Right cardiac atrium (tissue), 5 donors: ENCODE measurements around the gene SLC7A14. TPM values are rescaled to one million over a fixed set of nuclear protein-coding genes. Genes with fewer than 3 reads are reported as not detected.

ENCODE experiments used
- ATAC-seq, 2 donors: fragments of 200-7000 bp; cut with Tn5 transposase; one replicate each; pipeline versions ENCODE4 v1.8.0 to v1.9.1; 2020; ENCODE audit warnings: moderate library complexity in 2 of 2, mild to moderate bottlenecking in 1 of 2
- DNase-seq, 3 donors: peaks; one replicate each; pipeline ENCODE4 v3.0.0-alpha.2; 2020
- H3K27ac ChIP-seq: one replicate; pipeline ENCODE4 v1.5.1; 2013; ENCODE audit warnings: mild to moderate bottlenecking, low read length, control low read depth, moderate library complexity
- H3K27me3 ChIP-seq: one replicate; pipeline ENCODE4 v1.6.1; 2013; ENCODE audit not compliant: control insufficient read depth, insufficient read depth
- H3K4me1 ChIP-seq: one replicate; pipeline ENCODE4 v1.6.1; 2013; ENCODE audit warnings: low read length; ENCODE audit not compliant: control insufficient read depth, insufficient read depth
- H3K4me3 ChIP-seq: one replicate; pipeline ENCODE4 v1.5.1; 2013; ENCODE audit warnings: low read length, control low read depth
- H3K9me3 ChIP-seq: one replicate; pipeline ENCODE4 v1.6.1; 2013; ENCODE audit warnings: low read length; ENCODE audit not compliant: control insufficient read depth
- WGBS: extraction: QIAGEN DNeasy Blood & Tissue Kit; methylation state at CpG from one replicate; pipeline ENCODE4 v1.1.7; 2013; 5-methylcytosine and 5-hydroxymethylcytosine counted together
- intact Hi-C, 4 donors: fragments of 100-400 bp; cut with DNase I; formaldehyde crosslinking; loops; one replicate each; pipeline versions ENCODE4 v1.11.0 to v1.14.0; 2022 to 2023
- polyA plus RNA-seq: library from polyadenylated mRNA; stranded (reverse); fragments of 200-250 nt; gene quantifications from one replicate; pipeline ENCODE4 v1.2.3, GENCODE V29; 2013
- total RNA-seq, 4 donors: library from RNA; stranded (reverse); fragmentation: NEBNext Ultra II Directional; extraction: Animal tissue kit (Norgen Biotek cat#: 25700); gene quantifications; one replicate each; pipeline ENCODE4 v1.2.1, GENCODE V29; 2021
- donor health status: healthy with polysubstance abuse.
- donor health status: DM: no; HTN: yes; CAD: no.
- donor health status: DM: no; HTN: no; CAD: no.
- donor health status: DM: no; HTN: yes; CAD: no; lungs with severe emphysema.
- donor health status: DM: yes; HTN: yes; CAD: no.

Gene SLC7A14
- total and polyA plus RNA-seq, 5 donors, result 0.05 to 0.06 TPM; not detected in 3

- Histone ChIP-seq H3K27ac (no peak overlapping the region), H3K4me1 (no peaks in the 10 kb centered on the region), H3K4me3 (no peak overlapping the region), H3K9me3 (no peaks in the 10 kb centered on the region), H3K27me3 (no peaks in the 10 kb centered on the region)
- intact Hi-C loops, result no loop called here
- no peak for ATAC-seq
- WGBS, result 95% methylated on average over 4 of the region's 4 CpGs
- no peak for DNase-seq
These were observed 144.5 kb downstream of the SLC7A14 start for GRCh38 chr3:170441412-170441811.

GRCh38 chr3:170440344-170440743 lies 145.5 kb downstream of the SLC7A14 start:
- Histone ChIP-seq H3K9me3 (no peaks in the 10 kb centered on the region), H3K4me1 (no peaks in the 10 kb centered on the region), H3K4me3 (no peak overlapping the region), H3K27me3 (no peaks in the 10 kb centered on the region), H3K27ac (no peak overlapping the region)
- WGBS, result 97% methylated on average over 2 of the region's 2 CpGs
- intact Hi-C loops, result no loop called here
- no peak for ATAC-seq
- DNase-seq, result no peak

GRCh38 chr3:170438836-170439235 lies 147.0 kb downstream of the SLC7A14 start:
- H3K4me3 ChIP-seq, result no peak overlapping the region
- H3K4me1 ChIP-seq, result no peaks in the 10 kb centered on the region
- H3K9me3 ChIP-seq, result no peaks in the 10 kb centered on the region
- DNase-seq (no peak), ATAC-seq (no peak)
- no peaks in the 10 kb centered on the region for H3K27me3 ChIP-seq
- intact Hi-C loops, result no loop called here
- WGBS, result 93% methylated on average over 1 of the region's 1 CpG
- no peak overlapping the region for H3K27ac ChIP-seq

- DNase-seq, result no peak
- peak; percentile 21 to 22 for ATAC-seq
- no peak overlapping the region for H3K4me3 ChIP-seq
- H3K4me1 ChIP-seq, result no peaks in the 10 kb centered on the region
- no peak overlapping the region for H3K27ac ChIP-seq
- no peaks in the 10 kb centered on the region for H3K9me3 ChIP-seq
- no peaks in the 10 kb centered on the region for H3K27me3 ChIP-seq
- 73% methylated on average over 10 of the region's 10 CpGs for WGBS
- intact Hi-C loops, result no loop called here
These were observed 148.0 kb downstream of the SLC7A14 start for GRCh38 chr3:170437696-170438407.

GRCh38 chr3:170437176-170437575 lies 148.7 kb downstream of the SLC7A14 start:
- Histone ChIP-seq H3K27ac (no peak overlapping the region), H3K4me3 (no peak overlapping the region), H3K9me3 (no peaks in the 10 kb centered on the region), H3K27me3 (no peaks in the 10 kb centered on the region), H3K4me1 (no peaks in the 10 kb centered on the region)
- 79% methylated on average over 4 of the region's 4 CpGs for WGBS
- intact Hi-C loops, result no loop called here
- DNase-seq, result no peak
- ATAC-seq, result no peak

- DNase-seq, result no peak
- Histone ChIP-seq H3K9me3 (no peaks in the 10 kb centered on the region), H3K27ac (no peak overlapping the region), H3K4me1 (no peaks in the 10 kb centered on the region), H3K4me3 (no peak overlapping the region), H3K27me3 (no peaks in the 10 kb centered on the region)
- no peak for ATAC-seq
- intact Hi-C loops, result no loop called here
- WGBS, result 94% methylated on average over 2 of the region's 2 CpGs
These were observed 149.2 kb downstream of the SLC7A14 start for GRCh38 chr3:170436697-170437096.

- intact Hi-C loops, result no loop called here
- Histone ChIP-seq H3K9me3 (no peaks in the 10 kb centered on the region), H3K27me3 (no peaks in the 10 kb centered on the region), H3K4me3 (no peak overlapping the region), H3K27ac (no peak overlapping the region), H3K4me1 (no peaks in the 10 kb centered on the region)
- 97% methylated on average over 14 of the region's 14 CpGs for WGBS
- ATAC-seq (no peak), DNase-seq (no peak)
These were observed 153.5 kb downstream of the SLC7A14 start for GRCh38 chr3:170432416-170432815.

GRCh38 chr3:170431054-170431453 lies 154.8 kb downstream of the SLC7A14 start:
- intact Hi-C loops, result no loop called here
- Histone ChIP-seq H3K9me3 (no peaks in the 10 kb centered on the region), H3K4me3 (no peak overlapping the region), H3K4me1 (no peaks in the 10 kb centered on the region), H3K27ac (no peak overlapping the region), H3K27me3 (no peaks in the 10 kb centered on the region)
- no peak for ATAC-seq
- no peak for DNase-seq
- 97% methylated on average over 3 of the region's 3 CpGs for WGBS

- ATAC-seq (no peak), DNase-seq (no peak)
- no peaks in the 10 kb centered on the region for H3K4me1 ChIP-seq
- 80% methylated on average over 1 of the region's 1 CpG for WGBS
- H3K4me3 ChIP-seq, result no peak overlapping the region
- H3K27me3 ChIP-seq, result no peaks in the 10 kb centered on the region
- H3K27ac ChIP-seq, result no peak overlapping the region
- intact Hi-C loops, result loop anchor here in 1 of 4 donors (10.0 kb wide), 1 partner anchor 66 kb away; no protein-coding TSS in a partner anchor
- H3K9me3 ChIP-seq, result no peaks in the 10 kb centered on the region
These were observed 156.8 kb downstream of the SLC7A14 start for GRCh38 chr3:170429050-170429449.

GRCh38 chr3:170428095-170428494 lies 157.8 kb downstream of the SLC7A14 start:
- ATAC-seq (no peak), DNase-seq (no peak)
- Histone ChIP-seq H3K27me3 (no peaks in the 10 kb centered on the region), H3K27ac (no peak overlapping the region), H3K4me1 (no peaks in the 10 kb centered on the region), H3K9me3 (no peaks in the 10 kb centered on the region), H3K4me3 (no peak overlapping the region)
- WGBS, result 83% methylated on average over 2 of the region's 2 CpGs
- intact Hi-C loops, result loop anchor here in 1 of 4 donors (10.0 kb wide), 1 partner anchor 67 kb away; no protein-coding TSS in a partner anchor

GRCh38 chr3:170426240-170426797 lies 159.6 kb downstream of the SLC7A14 start:
- no peaks in the 10 kb centered on the region for H3K27me3 ChIP-seq
- H3K9me3 ChIP-seq, result no peaks in the 10 kb centered on the region
- no peak overlapping the region for H3K27ac ChIP-seq
- intact Hi-C loops, result loop anchor here in 1 of 4 donors (10.0 kb wide), 1 partner anchor 68 kb away; no protein-coding TSS in a partner anchor
- no peak for DNase-seq
- WGBS, result 71% methylated on average over 2 of the region's 2 CpGs
- H3K4me1 ChIP-seq, result no peaks in the 10 kb centered on the region
- H3K4me3 ChIP-seq, result no peak overlapping the region
- ATAC-seq, result no peak
